Heart left ventricle (tissue), 16 donors: ENCODE measurements around the gene CNTN4. TPM values are rescaled to one million over a fixed set of nuclear protein-coding genes. Genes with fewer than 3 reads are reported as not detected.

Experiments used
- ATAC-seq, 4 donors: fragments of 200-7000 bp; cut with Tn5 transposase; one replicate each; pipeline ENCODE4 v1.9.1; 2020 to 2022; ENCODE audit warnings: moderate library complexity in 4 of 4, mild to moderate bottlenecking in 3 of 4, moderate number of reproducible peaks in 1 of 4
- DNase-seq, 5 donors: peaks; one replicate each; pipeline ENCODE4 v3.0.0-alpha.2; 2020
- H3K27ac ChIP-seq, 12 donors: fragments of 200-600 bp; sonication (generic) in 4 of 12; one replicate each; pipeline versions ENCODE4 v1.5.0 to v1.8.0; 2016 to 2022; ENCODE audit warnings: mild to moderate bottlenecking in 2 of 12
- H3K27me3 ChIP-seq, 9 donors: fragments of 200-600 bp; sonication (generic) in 2 of 9; one replicate each; pipeline versions ENCODE4 v1.5.1 to v1.8.0; 2016 to 2022; ENCODE audit warnings: mild to moderate bottlenecking in 3 of 9
- H3K36me3 ChIP-seq, 9 donors: fragments of 200-600 bp; sonication (generic) in 2 of 9; one replicate each; pipeline versions ENCODE4 v1.5.0 to v1.8.0; 2018 to 2022; ENCODE audit warnings: mild to moderate bottlenecking in 2 of 9
- H3K4me1 ChIP-seq, 12 donors: fragments of 200-600 bp; sonication (generic) in 4 of 12; one replicate each; pipeline versions ENCODE4 v1.5.0 to v1.8.0; 2016 to 2022; ENCODE audit warnings: mild to moderate bottlenecking in 3 of 12
- H3K4me3 ChIP-seq, 12 donors: fragments of 200-600 bp; sonication (generic) in 4 of 12; one replicate each; pipeline versions ENCODE4 v1.5.0 to v1.8.0; 2017 to 2022; ENCODE audit warnings: mild to moderate bottlenecking in 9 of 12, moderate library complexity in 4 of 12
- H3K9me3 ChIP-seq, 12 donors: fragments of 200-600 bp; sonication (generic) in 4 of 12; one replicate each; pipeline versions ENCODE4 v1.5.0 to v1.8.0; 2016 to 2022; ENCODE audit warnings: mild to moderate bottlenecking in 1 of 12
- CTCF ChIP-seq, 12 donors: fragments of 200-600 bp; sonication (generic) in 4 of 12; IDR thresholded peaks; one replicate each; pipeline versions ENCODE4 v1.5.0 to v1.8.0; 2018 to 2022; ENCODE audit warnings: antibody characterized with exemption in 12 of 12, mild to moderate bottlenecking in 5 of 12
- POLR2A ChIP-seq, 2 donors: fragments of 450-650 bp; IDR thresholded peaks; one replicate each; pipeline ENCODE4 v1.6.1; 2017; ENCODE audit warnings: antibody characterized with exemption in 2 of 2, mild to moderate bottlenecking in 2 of 2, moderate library complexity in 2 of 2
- WGBS, 4 donors: extraction: QIAGEN DNeasy Blood & Tissue Kit in 2 of 4; methylation state at CpG; one replicate each; pipeline versions ENCODE4 v1.1.5 to v1.1.7; 2013 to 2018; 5-methylcytosine and 5-hydroxymethylcytosine counted together
- intact Hi-C, 10 donors: fragments of 100-400 bp; cut with DNase I; formaldehyde crosslinking; loops; one replicate each; pipeline versions ENCODE4 v1.11.1 to v1.14.2; 2022
- polyA plus RNA-seq, 2 donors: library from polyadenylated mRNA; stranded (reverse); fragments of 200-250 nt; gene quantifications; one replicate each; pipeline ENCODE4 v1.2.3, GENCODE V29; 2013
- total RNA-seq, 9 donors: library from RNA; depleted of rRNA in 2 of 9; stranded (reverse); fragments of >200 nt in 2 of 9; fragmentation: NEBNext Ultra II Directional in 3 of 9; extraction: Animal tissue kit (Norgen Biotek cat#: 25700) in 3 of 9; gene quantifications; one replicate each; pipeline versions ENCODE4 v1.1.0 to v1.2.4, GENCODE V29; 2016 to 2023
- donor health status: ischemic (EF 13 %, LVEDD 7.1; RV severe dilation, severe dysfunction).
- donor health status: healthy with polysubstance abuse.
- donor health status: DM: no; HTN: yes; CAD: no.
- donor health status: DM: no; HTN: no; CAD: no.
- donor health status: ischemic (EF 25% LVEDD 6.9; RV normal size, moderate dysfunction).
- donor health status: ischemic (EF 25% LVEDD 5.7; RV mildly dilated, moderate dysfunction).
- donor health status: healthy.
- donor health status: DM: yes; HTN: yes; CAD: no.
- donor health status: ischemic (EF 35%, LVEDD 5.7; RV mildly dilated, moderate dysfunction).
- donor health status: nonischemic (EF 11% LVEDD 7.7; RV severe dilation, severe dysfunction).
- donor health status: DM: yes; HTN: yes; CAD: no.
- donor health status: PGD.
- donor health status: ischemic (EF 29% LVEDD 5.4; RV normal size, mild dysfunction).
- donor health status: nonischemic (EF 23%, LVEDD 6.1; RV moderate dilation, normal function).

Gene CNTN4
- total and polyA plus RNA-seq, 11 donors, result 0.30 to 6.7 (median 1.2) TPM

GRCh38 chr3:2701471-2701870 is 602.8 kb downstream of the CNTN4 start:
- H3K9me3 ChIP-seq, result no peaks in the 10 kb centered on the region
- no peak overlapping the region for H3K27ac ChIP-seq
- ATAC-seq, result no peak
- intact Hi-C loops, result no loop called here
- DNase-seq, result no peak
- no peaks in the 10 kb centered on the region for H3K4me1 ChIP-seq
- no peaks in the 10 kb centered on the region for H3K36me3 ChIP-seq
- H3K27me3 ChIP-seq, result no peaks in the 10 kb centered on the region
- TF ChIP-seq CTCF (IDR thresholded peaks at IDR 0.05) (no peak), POLR2A (IDR thresholded peaks at IDR 0.05) (no peak)
- WGBS, 4 donors, result 89 to 95% (median 91%) methylated on average over 3 of the region's 3 CpGs
- H3K4me3 ChIP-seq, result no peak overlapping the region

GRCh38 chr3:2706144-2706835 is 607.6 kb downstream of the CNTN4 start:
- 91 to 96% (median 94%) methylated on average over 5 of the region's 5 CpGs for WGBS, 4 donors
- no peak for ATAC-seq
- H3K27ac ChIP-seq, result no peak overlapping the region
- no peaks in the 10 kb centered on the region for H3K36me3 ChIP-seq
- DNase-seq, result no peak
- intact Hi-C loops, result no loop called here
- H3K4me3 ChIP-seq, result no peak overlapping the region
- no peaks in the 10 kb centered on the region for H3K27me3 ChIP-seq
- no peaks in the 10 kb centered on the region for H3K9me3 ChIP-seq
- TF ChIP-seq CTCF (IDR thresholded peaks at IDR 0.05), result no peak
- no peak for TF ChIP-seq POLR2A (IDR thresholded peaks at IDR 0.05)
- no peaks in the 10 kb centered on the region for H3K4me1 ChIP-seq

- intact Hi-C loops, result no loop called here
- TF ChIP-seq POLR2A (IDR thresholded peaks at IDR 0.05), result no peak
- TF ChIP-seq CTCF (IDR thresholded peaks at IDR 0.05), result no peak
- no peaks in the 10 kb centered on the region for H3K4me1 ChIP-seq
- no peak overlapping the region for H3K27ac ChIP-seq
- no peak overlapping the region for H3K4me3 ChIP-seq
- H3K9me3 ChIP-seq, result no peaks in the 10 kb centered on the region
- H3K27me3 ChIP-seq, result no peaks in the 10 kb centered on the region
- H3K36me3 ChIP-seq, result no peaks in the 10 kb centered on the region
- ATAC-seq (no peak), DNase-seq (no peak)
- 91 to 94% (median 92%) methylated on average over 3 of the region's 3 CpGs for WGBS, 4 donors
These were observed 608.2 kb downstream of the CNTN4 start for GRCh38 chr3:2706836-2707210.

- WGBS, 4 donors, result 43 to 59% (median 45%) methylated on average over 3 of the region's 3 CpGs
- Histone ChIP-seq H3K9me3 (no peaks in the 10 kb centered on the region), H3K27ac (no peak overlapping the region), H3K27me3 (no peaks in the 10 kb centered on the region), H3K4me1 (no peaks in the 10 kb centered on the region), H3K36me3 (no peaks in the 10 kb centered on the region), H3K4me3 (no peak overlapping the region)
- intact Hi-C loops, result no loop called here
- ATAC-seq (no peak), DNase-seq (no peak)
- no peak for TF ChIP-seq POLR2A (IDR thresholded peaks at IDR 0.05)
- TF ChIP-seq CTCF (IDR thresholded peaks at IDR 0.05), result no peak
These were observed 612.4 kb downstream of the CNTN4 start for GRCh38 chr3:2711081-2711480.
